Measurements from ENCODE around the gene PPP1R36.

DNA sequence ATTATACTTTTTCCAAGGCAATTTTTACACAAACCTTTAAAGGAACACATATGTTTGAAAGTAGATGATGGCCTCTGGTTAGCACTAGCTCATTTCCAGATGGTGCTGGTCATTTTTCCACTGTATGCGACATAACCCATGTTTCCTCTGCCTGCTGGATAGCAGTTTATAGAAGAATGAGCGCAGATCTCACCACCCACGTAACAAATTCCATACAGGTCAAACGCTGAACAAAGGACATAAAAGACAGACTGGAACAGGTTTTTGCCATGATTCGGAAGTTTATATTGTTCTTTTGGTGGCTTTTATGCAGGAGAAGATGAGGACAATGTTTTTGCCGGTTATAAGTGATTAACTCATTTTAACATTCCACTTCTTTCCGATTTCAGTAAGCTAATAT, 30.7 kb downstream of the PPP1R36 start:
- TF ChIP-seq, protein P1, sequence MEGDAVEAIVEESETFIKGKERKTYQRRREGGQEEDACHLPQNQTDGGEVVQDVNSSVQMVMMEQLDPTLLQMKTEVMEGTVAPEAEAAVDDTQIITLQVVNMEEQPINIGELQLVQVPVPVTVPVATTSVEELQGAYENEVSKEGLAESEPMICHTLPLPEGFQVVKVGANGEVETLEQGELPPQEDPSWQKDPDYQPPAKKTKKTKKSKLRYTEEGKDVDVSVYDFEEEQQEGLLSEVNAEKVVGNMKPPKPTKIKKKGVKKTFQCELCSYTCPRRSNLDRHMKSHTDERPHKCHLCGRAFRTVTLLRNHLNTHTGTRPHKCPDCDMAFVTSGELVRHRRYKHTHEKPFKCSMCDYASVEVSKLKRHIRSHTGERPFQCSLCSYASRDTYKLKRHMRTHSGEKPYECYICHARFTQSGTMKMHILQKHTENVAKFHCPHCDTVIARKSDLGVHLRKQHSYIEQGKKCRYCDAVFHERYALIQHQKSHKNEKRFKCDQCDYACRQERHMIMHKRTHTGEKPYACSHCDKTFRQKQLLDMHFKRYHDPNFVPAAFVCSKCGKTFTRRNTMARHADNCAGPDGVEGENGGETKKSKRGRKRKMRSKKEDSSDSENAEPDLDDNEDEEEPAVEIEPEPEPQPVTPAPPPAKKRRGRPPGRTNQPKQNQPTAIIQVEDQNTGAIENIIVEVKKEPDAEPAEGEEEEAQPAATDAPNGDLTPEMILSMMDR (IDR thresholded peaks at IDR 0.05), result no peak
- TF ChIP-seq POLR2A (IDR thresholded peaks at IDR 0.05), result no peak
- no peak for TF ChIP-seq EP300 (IDR thresholded peaks at IDR 0.05)

Data from tibial nerve (tissue), 4 donors.